K562 (cell line): ENCODE data around the gene CCDC78.

Experiments used
- ATF3 ChIP-seq, 2 experiments: fragments of 450-650 bp in 1 of 2; sonication (generic) in 1 of 2; formaldehyde crosslinking in 1 of 2; IDR thresholded peaks in 1 of 2; conservative IDR thresholded peaks in 1 of 2; 2 replicates each; pipeline versions ENCODE4 v1.6.1 to v1.8.1; 2016 to 2023; ENCODE audit warnings: mild to moderate bottlenecking in 2 of 2, moderate library complexity in 2 of 2, inconsistent platforms in 1 of 2, missing genetic modification reagents in 1 of 2
- CTCF ChIP-seq, 3 experiments: IDR thresholded peaks in 2 of 3; conservative IDR thresholded peaks in 1 of 3; 2 replicates each; pipeline ENCODE4 v1.5.1; 2011 to 2012; ENCODE audit warnings: low read length in 3 of 3, mild to moderate bottlenecking in 3 of 3, control low read depth in 2 of 3, improper control_type of control experiment in 1 of 3, inconsistent platforms in 1 of 3, low read depth in 1 of 3, mixed read lengths in 1 of 3, moderate library complexity in 1 of 3; ENCODE audit not compliant: insufficient read depth in 2 of 3
- ELF4 ChIP-seq: fragments of 450-650 bp; formaldehyde crosslinking; IDR thresholded peaks from 2 replicates; pipeline ENCODE4 v1.4.0; 2022; ENCODE audit warnings: missing genetic modification characterization
- HCFC1 ChIP-seq: IDR thresholded peaks from 2 replicates; pipeline ENCODE4 v1.6.1; 2012; ENCODE audit warnings: low read depth, low read length, improper control_type of control experiment
- NR2C1 ChIP-seq, 2 experiments: fragments of 450-650 bp; IDR thresholded peaks; 2 replicates each; pipeline ENCODE4 v1.6.1; 2017; ENCODE audit warnings: mild to moderate bottlenecking in 2 of 2, antibody characterized with exemption in 1 of 2, inconsistent platforms in 1 of 2, missing compliant biosample characterization in 1 of 2, missing genetic modification characterization in 1 of 2
- NR3C1 ChIP-seq: sonication (generic); formaldehyde crosslinking; IDR thresholded peaks from 2 replicates; pipeline ENCODE4 v1.8.1; 2022; ENCODE audit warnings: missing genetic modification reagents
- POLR2A ChIP-seq: fragments of 450-650 bp; conservative IDR thresholded peaks from 2 replicates; pipeline ENCODE4 v1.6.1; 2016
- SIX5 ChIP-seq, 2 experiments: IDR thresholded peaks; 2 replicates each; pipeline ENCODE4 v1.6.1; 2011; ENCODE audit warnings: low read length in 2 of 2, borderline replicate concordance in 1 of 2, low read depth in 1 of 2, mild to moderate bottlenecking in 1 of 2, moderate library complexity in 1 of 2; ENCODE audit not compliant: insufficient read depth in 1 of 2
- SMARCA5 ChIP-seq: fragments of 450-650 bp; IDR thresholded peaks from 2 replicates; pipeline ENCODE4 v1.6.1; 2016
- TCF3 ChIP-seq: sonication (generic); formaldehyde crosslinking; IDR thresholded peaks from 2 replicates; pipeline ENCODE4 v1.4.0; 2020; ENCODE audit warnings: mild to moderate bottlenecking, missing genetic modification reagents
- YY1 ChIP-seq, 3 experiments: IDR thresholded peaks; 2 replicates each; pipeline ENCODE4 v1.6.1; 2011; ENCODE audit warnings: low read length in 2 of 3, mild to moderate bottlenecking in 2 of 3, moderate library complexity in 2 of 3, borderline replicate concordance in 1 of 3, control low read depth in 1 of 3, low read depth in 1 of 3; ENCODE audit not compliant: insufficient read depth in 3 of 3, insufficient replicate concordance in 2 of 3, control insufficient read depth in 1 of 3, insufficient read length in 1 of 3; ENCODE audit errors: extremely low read depth in 1 of 3
- ZC3H11A ChIP-seq: IDR thresholded peaks from 2 replicates; pipeline ENCODE4 v1.6.1; 2012; ENCODE audit warnings: low read depth, low read length, improper control_type of control experiment
- TF ChIP-seq, protein P1 (sequence below): fragments of 450-650 bp; IDR thresholded peaks from 2 replicates; pipeline ENCODE4 v1.6.1; 2018; ENCODE audit not compliant: partially characterized antibody

- TF ChIP-seq YY1 (IDR thresholded peaks at IDR 0.05; ENCODE audit: borderline replicate concordance in 1 of 3, control insufficient read depth in 1 of 3, extremely low read depth in 1 of 3, insufficient read depth in 3 of 3, insufficient read length in 1 of 3, insufficient replicate concordance in 2 of 3, low read depth in 1 of 3, low read length in 2 of 3) (no peak), TCF3 (no peak), POLR2A (no peak), ATF3 (IDR thresholded peaks at IDR 0.05) (no peak), ATF3 (CRISPR knock-in tag; conservative IDR thresholded peaks at IDR 0.05) (no peak), NR2C1 (IDR thresholded peaks at IDR 0.05) (no peak), NR2C1 (tag; IDR thresholded peaks at IDR 0.05) (no peak), ELF4 (no peak), SMARCA5 (no peak), SIX5 (IDR thresholded peaks at IDR 0.05; ENCODE audit: borderline replicate concordance in 1 of 2, insufficient read depth in 1 of 2, low read depth in 1 of 2, low read length in 2 of 2) (no peak), CTCF (IDR thresholded peaks at IDR 0.05 in 2 of 3, conservative IDR thresholded peaks at IDR 0.05 in 1 of 3; ENCODE audit: insufficient read depth in 2 of 3, low read depth in 1 of 3, low read length in 3 of 3) (no peak), NR3C1 (no peak), HCFC1 (no peak), ZC3H11A (no peak)
- TF ChIP-seq, protein P1, sequence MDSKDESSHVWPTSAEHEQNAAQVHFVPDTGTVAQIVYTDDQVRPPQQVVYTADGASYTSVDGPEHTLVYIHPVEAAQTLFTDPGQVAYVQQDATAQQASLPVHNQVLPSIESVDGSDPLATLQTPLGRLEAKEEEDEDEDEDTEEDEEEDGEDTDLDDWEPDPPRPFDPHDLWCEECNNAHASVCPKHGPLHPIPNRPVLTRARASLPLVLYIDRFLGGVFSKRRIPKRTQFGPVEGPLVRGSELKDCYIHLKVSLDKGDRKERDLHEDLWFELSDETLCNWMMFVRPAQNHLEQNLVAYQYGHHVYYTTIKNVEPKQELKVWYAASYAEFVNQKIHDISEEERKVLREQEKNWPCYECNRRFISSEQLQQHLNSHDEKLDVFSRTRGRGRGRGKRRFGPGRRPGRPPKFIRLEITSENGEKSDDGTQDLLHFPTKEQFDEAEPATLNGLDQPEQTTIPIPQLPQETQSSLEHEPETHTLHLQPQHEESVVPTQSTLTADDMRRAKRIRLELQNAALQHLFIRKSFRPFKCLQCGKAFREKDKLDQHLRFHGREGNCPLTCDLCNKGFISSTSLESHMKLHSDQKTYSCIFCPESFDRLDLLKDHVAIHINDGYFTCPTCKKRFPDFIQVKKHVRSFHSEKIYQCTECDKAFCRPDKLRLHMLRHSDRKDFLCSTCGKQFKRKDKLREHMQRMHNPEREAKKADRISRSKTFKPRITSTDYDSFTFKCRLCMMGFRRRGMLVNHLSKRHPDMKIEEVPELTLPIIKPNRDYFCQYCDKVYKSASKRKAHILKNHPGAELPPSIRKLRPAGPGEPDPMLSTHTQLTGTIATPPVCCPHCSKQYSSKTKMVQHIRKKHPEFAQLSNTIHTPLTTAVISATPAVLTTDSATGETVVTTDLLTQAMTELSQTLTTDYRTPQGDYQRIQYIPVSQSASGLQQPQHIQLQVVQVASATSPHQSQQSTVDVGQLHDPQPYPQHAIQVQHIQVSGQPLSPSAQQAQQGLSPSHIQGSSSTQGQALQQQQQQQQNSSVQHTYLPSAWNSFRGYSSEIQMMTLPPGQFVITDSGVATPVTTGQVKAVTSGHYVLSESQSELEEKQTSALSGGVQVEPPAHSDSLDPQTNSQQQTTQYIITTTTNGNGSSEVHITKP = no peak
Measured at GRCh38 chr16:675884-676564, 50.2 kb downstream of the CCDC78 start.
